ENCODE measurements around the gene SNAP91. TPM values are rescaled to one million over a fixed set of nuclear protein-coding genes. Genes with fewer than 3 reads are reported as not detected.

Gene SNAP91
- total and polyA plus RNA-seq, 2 of the 8 experiments (the other 6 are each of a cell fraction or from before 2014, with no cell fraction given), result 1.3 to 1.5 TPM

GRCh38 chr6:83677791-83678190 lies 31.1 kb downstream of the SNAP91 start:
- no peak overlapping the region for H3K4ac ChIP-seq (replicated peaks; ENCODE audit: insufficient read length, low read depth, low read length)
- no peak for DNase-seq (ENCODE audit: low read depth in 1 of 2, low spot score in 2 of 2)

More at GRCh38 chr6:83677791-83678190, 31.1 kb downstream of the SNAP91 start:
- no peak for FAIRE-seq
- Histone ChIP-seq H2BK12ac (ENCODE audit: low read depth, low read length) (no peak overlapping the region), H3K4me3 (ENCODE audit: extremely low read depth in 1 of 4, insufficient read depth in 2 of 4, low read depth in 3 of 4, low read length in 4 of 4) (no peak overlapping the region), H3K23me2 (ENCODE audit: low read depth, low read length) (no peaks in the 10 kb centered on the region), H3K18ac (ENCODE audit: extremely low read depth, low read length) (no peak overlapping the region), H3K14ac (ENCODE audit: insufficient read length) (no peak overlapping the region), H3K4me1 (replicated peaks in 1 of 4; ENCODE audit: control insufficient read depth in 3 of 4, insufficient read depth in 4 of 4, low read length in 3 of 4) (no peaks in the 10 kb centered on the region), H4K5ac (ENCODE audit: insufficient read length, low read depth, low read length) (no peak overlapping the region), H3K4me2 (ENCODE audit: insufficient read depth in 1 of 2, low read depth in 2 of 2, low read length in 2 of 2) (no peak overlapping the region), H3K79me1 (ENCODE audit: low read depth, low read length) (no peaks in the 10 kb centered on the region), H3K9me3 (ENCODE audit: insufficient read depth in 2 of 2, low read depth in 1 of 2, low read length in 1 of 2) (no peaks in the 10 kb centered on the region), H2AFZ (ENCODE audit: low read length) (no peak overlapping the region), H2AK5ac (ENCODE audit: low read depth, low read length) (no peak overlapping the region), H3K79me2 (ENCODE audit: control insufficient read depth in 1 of 2, insufficient read depth in 2 of 2, low read length in 2 of 2) (no peaks in the 10 kb centered on the region), H3K36me3 (ENCODE audit: control insufficient read depth in 2 of 4, insufficient read depth in 4 of 4, low read length in 3 of 4) (no peaks in the 10 kb centered on the region), H2BK5ac (ENCODE audit: low read depth, low read length) (no peak overlapping the region), H3K56ac (replicated peaks; ENCODE audit: insufficient read length, low read depth, low read length) (no peak overlapping the region), H4K20me1 (replicated peaks in 1 of 2; ENCODE audit: control insufficient read depth in 1 of 2, insufficient read depth in 2 of 2, low read length in 2 of 2) (no peaks in the 10 kb centered on the region), H3K27ac (ENCODE audit: low read depth, low read length) (no peak overlapping the region), H3K23ac (ENCODE audit: insufficient read length) (no peak overlapping the region), H4K91ac (replicated peaks; ENCODE audit: insufficient read length, low read length) (no peak overlapping the region), H2BK15ac (ENCODE audit: low read length) (no peak overlapping the region), H2BK20ac (ENCODE audit: low read length) (no peak overlapping the region), H4K8ac (ENCODE audit: extremely low read depth, insufficient read depth, low read length) (no peak overlapping the region), H3K9ac (replicated peaks in 1 of 4; ENCODE audit: extremely low read depth in 1 of 4, low read depth in 3 of 4, low read length in 3 of 4) (no peak overlapping the region), H3K27me3 (replicated peaks in 1 of 4; ENCODE audit: control insufficient read depth in 3 of 4, extremely low read depth in 1 of 4, insufficient read depth in 3 of 4, low read length in 3 of 4) (peaks cover 0 to 1% (median 0%) of the 10 kb centered on the region in 4 experiments; a peak in 1 of 7 replicates), H2BK120ac (replicated peaks; ENCODE audit: low read depth, low read length) (no peak overlapping the region)
- TF ChIP-seq SUZ12 (IDR thresholded peaks at IDR 0.05; ENCODE audit: low read length), result no peak
- no peak for TF ChIP-seq SP4 (IDR thresholded peaks at IDR 0.05; ENCODE audit: low read length)
- no peak for TF ChIP-seq CBX5 (IDR thresholded peaks at IDR 0.05; ENCODE audit: low read depth, low read length)
- no peak for TF ChIP-seq SIN3A (conservative IDR thresholded peaks at IDR 0.05 in 1 of 2, IDR thresholded peaks at IDR 0.05 in 1 of 2; ENCODE audit: low read depth in 1 of 2, low read length in 2 of 2)
- ChIA-PET CTCF (ENCODE audit: partially characterized antibody) (no interaction called here), POLR2A (ENCODE audit: partially characterized antibody) (no interaction called here)
